ENCODE measurements around the gene KCNJ18.
"Not testable (repeated sequence)": the region's sequence is repeated elsewhere in the genome, so short reads cannot be mapped to it uniquely, and the experiment has no call there.

Gene KCNJ18

DNA sequence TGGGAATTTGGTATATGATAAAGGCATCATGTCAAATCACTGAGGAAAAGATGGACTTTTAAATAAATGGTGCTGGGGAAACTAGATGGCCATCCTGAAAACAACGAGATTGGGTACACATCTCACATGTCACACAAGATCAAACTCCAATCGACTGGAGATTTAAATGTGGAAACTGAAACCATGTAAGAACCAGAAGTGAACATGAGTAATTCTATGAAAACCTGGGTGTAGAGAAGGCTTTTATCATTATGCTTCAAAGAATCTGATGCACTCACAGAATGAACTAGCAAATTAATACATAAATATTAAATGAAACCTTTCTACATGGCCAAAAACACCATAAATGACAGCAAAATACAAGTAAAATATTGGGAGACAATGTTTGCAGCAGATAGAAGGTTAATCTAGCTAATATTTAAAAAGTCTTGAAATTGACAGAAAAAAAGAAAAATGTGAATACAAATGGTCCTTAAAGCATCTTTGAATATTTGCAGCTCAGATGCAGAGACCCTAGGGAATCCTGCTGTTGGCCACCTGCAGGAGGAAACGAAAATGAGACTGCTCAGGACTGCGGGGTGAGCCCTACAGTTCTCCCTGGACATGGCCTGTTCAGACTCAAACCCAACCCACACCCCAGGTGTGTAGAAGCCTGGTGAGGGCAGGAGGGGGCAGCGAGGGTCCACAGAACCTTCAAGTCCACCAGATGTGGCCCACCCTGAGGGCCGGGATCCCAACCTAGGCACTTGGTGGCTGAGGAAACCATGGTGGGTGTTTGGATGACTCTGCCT lies 32.1 kb downstream of the KCNJ18 start:
- not testable (repeated sequence) for DNase-seq (ENCODE audit: low read depth in 2 of 2)

DNA sequence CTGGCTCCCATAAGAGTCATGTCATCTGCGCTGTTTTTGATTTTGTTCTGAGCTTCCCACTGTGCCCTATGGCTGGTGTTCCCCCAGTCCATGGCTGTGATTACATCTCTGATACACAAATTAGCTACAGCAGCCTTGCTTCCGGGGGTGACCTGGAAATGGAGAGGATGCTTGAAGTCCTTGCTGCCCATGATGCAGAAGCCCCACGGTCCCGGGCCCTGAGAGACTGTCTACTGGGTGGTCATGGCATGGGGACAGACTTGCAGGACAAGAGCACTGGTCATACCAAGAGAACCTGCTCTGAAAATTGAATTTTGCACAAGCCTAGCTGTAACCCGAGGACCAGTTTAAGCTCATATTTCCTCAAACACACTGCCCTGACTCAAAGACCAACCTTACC lies 38.8 kb downstream of the KCNJ18 start:
- DNase-seq (ENCODE audit: low read depth in 2 of 2): not testable (repeated sequence)

DNA sequence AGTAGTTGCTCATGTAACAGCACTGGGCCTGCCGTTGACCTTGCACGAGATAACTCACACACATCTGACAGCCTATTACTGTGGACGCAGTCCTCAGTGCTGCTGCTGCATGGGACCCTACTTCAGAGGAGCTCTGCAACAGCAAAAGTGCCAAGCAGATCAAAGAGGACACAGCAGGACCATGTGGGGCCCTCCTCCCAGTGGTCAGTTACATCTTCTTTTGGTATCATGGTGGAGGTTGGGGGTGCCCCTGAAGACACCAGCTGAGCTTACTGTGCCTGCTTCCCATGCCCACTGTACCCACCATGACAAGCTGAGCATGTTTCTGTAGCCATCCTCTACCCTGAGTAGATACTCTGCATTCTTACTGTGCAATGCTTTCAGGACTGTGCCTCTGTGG lies 41.6 kb downstream of the KCNJ18 start:
- not testable (repeated sequence) for DNase-seq (ENCODE audit: low read depth in 2 of 2)

DNA sequence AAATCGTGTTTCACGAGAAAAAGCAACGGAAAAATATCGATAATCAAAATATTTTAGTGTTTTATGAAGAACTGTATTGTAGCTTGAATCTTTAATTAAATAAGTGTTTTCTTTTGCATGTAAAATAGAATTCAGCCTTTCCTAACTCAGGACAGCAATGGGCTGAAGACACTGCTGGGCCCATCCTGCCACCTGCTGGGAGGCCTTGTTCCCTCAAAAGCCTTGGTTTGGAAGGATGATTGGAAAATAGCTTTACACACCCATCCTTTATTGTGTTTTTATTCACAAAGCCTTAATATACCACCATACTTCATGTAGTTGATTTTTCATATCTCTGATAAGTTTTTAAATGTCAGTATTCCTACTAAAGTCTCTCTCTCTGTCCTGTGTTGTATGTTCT lies 43.5 kb downstream of the KCNJ18 start:
- DNase-seq (ENCODE audit: low read depth in 2 of 2): not testable (repeated sequence)

DNA sequence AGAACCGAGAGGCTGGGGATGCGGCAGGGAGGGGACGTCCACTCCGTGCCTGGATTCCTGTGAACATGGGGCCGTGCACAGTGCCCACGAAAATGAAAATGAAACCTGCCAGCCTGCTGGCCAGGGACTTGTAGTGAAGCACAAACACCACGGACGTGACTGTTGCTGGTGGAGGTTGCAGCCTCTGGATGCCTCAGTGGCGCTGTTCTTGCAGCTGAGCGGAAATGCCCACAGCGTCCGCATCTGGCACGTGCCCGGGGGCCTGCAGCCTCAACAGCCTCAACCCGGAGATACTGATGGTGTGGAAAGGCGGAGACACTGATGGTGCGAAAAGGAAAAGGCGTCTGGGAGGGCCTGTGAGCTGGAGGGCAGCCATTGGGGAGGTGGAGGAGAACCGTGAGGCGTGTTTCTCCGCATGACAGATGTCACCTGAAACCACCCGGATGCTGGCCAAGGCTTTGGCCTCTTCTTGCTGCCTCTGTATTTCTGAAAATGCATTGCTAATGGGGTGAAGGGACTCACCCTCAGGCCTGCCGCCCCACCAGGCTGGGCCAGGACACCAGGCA lies 44.8 kb downstream of the KCNJ18 start:
- not testable (repeated sequence) for DNase-seq (ENCODE audit: low read depth in 2 of 2)

DNA sequence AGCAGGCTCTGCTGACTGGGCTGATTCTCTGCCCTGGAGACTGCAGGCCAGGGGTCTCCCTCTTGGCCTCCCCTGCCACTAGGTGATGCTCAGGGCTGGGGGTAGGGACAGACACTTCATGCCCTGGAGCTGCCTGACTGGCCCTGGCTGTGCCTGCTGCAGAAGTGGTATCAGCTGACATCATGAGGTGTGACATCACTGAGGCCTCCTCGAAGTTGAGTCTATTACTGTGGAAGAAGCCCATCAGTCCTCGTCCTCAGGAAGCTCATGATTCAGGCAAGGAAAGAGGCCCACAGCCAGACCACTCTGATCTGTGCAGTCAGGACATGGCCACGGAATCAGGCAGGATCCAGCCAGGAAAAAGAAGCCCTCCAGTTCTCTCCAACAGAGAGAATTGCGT lies 45.9 kb downstream of the KCNJ18 start:
- DNase-seq (ENCODE audit: low read depth in 2 of 2): not testable (repeated sequence)

DNA sequence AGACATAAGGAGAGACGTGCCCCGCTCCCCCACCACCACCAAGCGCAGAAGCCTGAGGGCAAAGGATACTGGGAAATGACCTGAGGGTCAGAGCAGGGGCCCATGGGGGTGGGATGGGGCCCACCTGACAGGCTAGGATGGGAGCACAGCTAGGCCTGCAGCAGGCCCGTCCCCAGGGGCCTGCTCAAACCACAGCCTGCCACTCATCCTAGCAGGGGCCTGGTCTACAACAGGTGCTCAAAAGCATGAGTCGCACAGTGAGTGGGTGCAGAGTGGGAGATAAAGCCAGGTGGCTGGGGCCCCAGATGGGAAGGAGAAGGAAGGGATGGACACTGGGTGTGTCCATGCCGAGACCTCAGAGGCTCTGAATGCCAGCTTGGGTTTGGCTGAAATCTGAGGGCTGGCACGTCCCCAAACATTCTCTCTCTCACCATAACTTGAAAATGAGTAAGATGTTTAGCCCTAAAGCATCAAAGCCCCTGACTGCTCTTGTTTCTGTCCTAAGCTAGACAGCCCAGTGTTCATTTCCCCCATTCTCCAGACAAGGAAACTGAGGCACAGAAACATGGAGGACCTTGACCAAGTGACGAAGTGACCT lies 46.7 kb downstream of the KCNJ18 start:
- not testable (repeated sequence) for DNase-seq (ENCODE audit: low read depth in 2 of 2)

DNA sequence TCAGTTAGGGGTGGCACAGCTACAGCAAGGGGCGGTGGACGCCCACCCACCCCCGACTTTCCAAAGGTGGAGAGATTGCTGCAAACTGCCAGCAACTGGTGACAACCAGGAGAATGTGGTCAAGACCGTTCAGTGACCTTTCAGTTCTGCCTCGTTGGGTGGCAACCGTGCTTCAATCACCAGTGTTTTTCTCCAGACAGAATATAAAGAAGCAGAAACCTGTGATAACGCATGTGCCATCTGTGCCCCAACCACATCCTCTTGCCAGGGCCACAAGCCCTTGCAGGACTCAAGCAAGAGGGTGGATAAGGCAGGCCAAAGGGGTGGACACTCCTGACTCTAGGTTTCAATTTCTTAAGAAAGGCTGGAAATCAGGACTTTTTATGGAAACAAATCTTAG lies 47.2 kb downstream of the KCNJ18 start:
- not testable (repeated sequence) for DNase-seq (ENCODE audit: low read depth in 2 of 2)

DNA sequence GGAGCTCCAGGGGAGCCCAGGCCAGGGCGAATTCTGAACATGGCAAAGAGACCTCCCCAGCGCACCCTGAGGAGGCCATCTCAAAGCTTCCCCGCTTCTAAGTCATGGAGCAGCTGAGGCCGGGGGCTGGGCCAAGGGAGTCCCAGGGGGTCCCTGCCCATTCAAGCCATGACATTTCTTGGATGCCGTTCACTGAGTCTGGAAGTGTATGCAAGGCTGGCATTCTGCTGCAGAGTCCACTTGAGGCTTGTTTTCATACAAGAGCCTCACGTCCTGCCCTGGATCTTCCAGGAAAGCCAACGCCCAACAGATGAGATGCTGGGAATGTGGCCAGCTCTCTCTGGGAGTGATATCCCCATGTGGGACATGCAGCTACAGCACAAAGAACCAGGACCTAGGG lies 48.5 kb downstream of the KCNJ18 start:
- DNase-seq (ENCODE audit: low read depth in 2 of 2): not testable (repeated sequence)

DNA sequence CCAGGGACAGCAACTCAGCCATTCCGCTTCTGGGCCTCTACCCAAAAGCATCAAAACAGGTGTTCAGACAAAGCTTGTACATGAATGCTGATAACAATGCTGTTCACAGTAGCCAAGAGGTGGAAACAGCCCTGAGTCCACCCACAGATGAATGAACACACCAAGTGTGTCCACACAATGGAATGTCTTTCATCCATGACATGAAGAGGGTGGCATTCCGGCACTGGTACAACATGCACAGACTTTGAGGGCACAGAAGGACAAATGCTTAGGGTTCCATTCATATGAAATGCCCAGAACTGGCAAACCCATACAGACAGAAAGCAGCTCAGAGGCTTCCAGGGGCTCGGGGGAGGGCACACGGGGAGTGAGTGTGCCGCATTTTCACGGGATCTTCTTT lies 49.2 kb downstream of the KCNJ18 start:
- not testable (repeated sequence) for DNase-seq (ENCODE audit: low read depth in 2 of 2)

DNA sequence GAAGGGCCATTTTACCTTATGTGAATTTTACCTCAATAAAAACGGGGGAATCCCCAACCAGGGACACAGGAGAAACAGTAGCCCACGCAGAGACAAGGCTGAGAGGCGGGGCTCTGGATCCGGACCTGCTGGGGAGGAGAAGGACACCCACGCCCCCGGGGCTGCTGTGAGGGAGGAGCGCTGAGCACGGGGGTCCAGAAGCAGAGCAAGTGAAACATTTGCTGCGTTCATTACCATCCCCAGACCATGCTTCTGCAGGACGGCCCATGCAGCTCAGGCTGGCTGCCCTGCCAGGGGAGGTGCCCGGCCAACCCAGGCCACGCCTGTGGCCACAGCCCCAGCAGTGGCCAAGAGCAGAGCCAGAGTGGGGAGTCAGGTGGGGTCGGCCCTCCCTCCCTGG lies 50.0 kb downstream of the KCNJ18 start:
- no peak for DNase-seq (ENCODE audit: low read depth in 2 of 2)

DNA sequence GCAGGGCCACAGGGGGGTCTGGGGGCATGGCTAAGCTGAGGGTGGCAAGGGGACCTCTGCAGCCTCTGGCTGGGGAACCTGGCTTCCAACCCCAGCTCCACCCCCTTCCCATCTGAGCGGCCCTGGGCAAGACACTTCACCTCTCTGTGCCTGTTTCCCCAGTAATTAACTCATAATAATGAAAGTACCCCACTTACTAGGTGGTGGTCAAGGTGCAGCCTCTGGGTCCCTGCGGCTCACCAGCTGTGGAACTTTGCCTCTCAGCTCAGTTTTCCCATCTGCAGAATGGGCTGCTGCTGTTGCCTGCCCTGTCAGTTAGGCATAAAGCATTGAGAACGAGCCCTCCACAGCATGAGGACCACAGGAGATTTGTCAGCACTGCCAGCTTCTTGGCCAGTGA lies 51.8 kb downstream of the KCNJ18 start:
- not testable (repeated sequence) for DNase-seq (ENCODE audit: low read depth in 2 of 2)

DNA sequence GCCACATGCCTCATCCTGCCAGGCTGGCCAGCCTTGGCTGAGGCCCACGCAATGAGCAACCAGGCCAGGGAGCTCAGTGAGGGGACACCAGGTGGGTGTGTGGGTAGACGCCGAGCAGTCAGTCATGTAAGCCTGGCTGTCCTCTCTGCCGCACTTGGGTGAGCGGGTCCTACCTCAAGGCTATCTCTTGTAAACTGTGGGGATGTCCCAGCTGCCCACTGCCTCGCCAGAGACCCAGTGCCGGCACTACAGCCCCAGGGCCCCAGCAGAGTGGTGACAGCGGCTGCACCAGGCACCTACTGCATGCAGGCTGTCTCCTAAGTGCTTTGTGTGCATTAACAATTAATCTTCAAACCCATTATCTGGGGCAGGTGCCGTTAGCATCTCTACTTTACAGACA lies 52.3 kb downstream of the KCNJ18 start:
- not testable (repeated sequence) for DNase-seq (ENCODE audit: low read depth in 2 of 2)

DNA sequence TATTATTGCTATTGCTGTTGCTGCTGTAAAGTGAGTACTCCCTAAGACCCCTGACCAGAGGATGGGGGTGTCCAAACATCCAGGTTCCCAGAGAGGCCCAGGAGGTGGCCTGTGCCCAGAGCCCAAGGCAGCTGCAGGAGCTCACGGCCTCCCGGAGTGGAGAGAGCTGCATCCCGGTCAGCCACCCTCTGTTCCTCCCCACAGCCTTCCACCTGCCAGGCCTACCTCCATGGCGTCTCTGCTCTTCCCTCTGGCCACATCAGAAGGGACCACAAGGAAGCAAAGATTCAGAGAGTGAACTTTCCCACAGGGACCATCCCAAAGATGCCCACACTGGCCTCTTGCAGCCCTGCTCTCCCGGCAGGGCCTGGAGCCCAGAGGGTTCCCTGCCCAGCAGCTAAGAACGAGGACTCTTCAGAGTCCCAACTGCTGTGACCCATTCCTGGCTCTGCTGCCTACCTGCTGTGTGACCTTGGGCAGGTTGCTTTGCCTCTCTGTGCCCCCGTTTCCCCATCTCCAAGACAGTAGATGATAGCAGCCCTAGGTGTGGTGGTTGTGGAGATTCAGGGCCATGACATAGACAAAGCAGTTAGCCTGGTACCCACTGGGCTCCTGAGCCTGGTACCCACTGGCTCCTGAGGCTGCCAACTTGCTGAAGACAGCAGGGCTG lies 53.2 kb downstream of the KCNJ18 start:
- not testable (repeated sequence) for DNase-seq (ENCODE audit: low read depth in 2 of 2)

DNA sequence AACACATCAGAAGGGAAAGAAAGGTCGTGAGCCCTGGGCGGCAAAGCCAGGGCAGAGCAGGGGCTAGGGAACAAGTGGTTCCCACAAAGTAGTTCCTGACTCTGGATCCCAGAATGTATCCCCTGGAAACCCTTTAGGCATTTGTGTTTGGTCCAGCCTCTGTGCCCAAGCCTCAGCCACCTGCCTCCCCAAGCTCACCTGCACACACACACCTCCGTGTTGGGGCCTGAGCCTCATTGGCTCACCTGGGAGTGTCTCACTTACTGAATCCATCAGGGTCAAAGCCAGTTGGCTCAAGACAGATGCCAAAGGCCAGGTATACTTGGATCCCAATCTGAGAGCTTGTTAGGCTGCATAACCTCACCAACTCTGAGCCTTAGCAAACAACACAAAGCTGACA lies 54.1 kb downstream of the KCNJ18 start:
- DNase-seq (ENCODE audit: low read depth in 2 of 2): not testable (repeated sequence)

DNA sequence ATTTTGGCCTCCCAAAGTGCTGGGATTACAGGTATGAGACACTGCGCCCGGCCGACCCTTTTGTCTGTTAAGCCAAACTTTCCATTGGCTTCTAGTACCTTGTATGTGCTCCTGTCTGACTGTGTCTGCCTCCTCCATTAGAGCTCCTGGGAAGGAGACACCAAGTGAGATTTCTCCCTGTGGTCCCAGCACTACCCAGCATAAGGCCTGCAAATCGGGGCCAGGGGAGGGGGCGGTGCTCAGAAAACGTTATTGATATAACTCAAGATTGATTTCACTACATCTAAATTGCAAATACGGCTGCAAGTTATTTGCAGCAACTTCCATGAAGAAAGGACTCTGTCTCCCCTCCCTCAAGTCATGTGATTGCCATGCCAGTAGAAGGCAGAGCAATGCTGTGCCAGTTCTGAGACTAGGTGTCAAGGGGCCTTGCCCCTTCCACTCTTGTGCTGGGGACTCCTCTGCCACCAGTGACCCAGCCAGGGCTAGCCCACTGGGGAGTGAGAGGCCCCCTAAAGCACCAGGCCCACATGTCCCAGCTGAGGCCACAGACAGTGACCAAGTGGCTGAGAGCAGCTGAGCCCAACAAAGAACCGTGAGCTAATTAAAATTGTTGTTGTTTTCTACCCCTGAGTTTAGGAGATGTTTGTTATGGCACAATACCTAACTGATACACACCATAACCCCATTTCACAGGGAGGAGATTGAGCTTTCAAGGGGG lies 55.0 kb downstream of the KCNJ18 start:
- not testable (repeated sequence) for DNase-seq (ENCODE audit: low read depth in 2 of 2)

DNA sequence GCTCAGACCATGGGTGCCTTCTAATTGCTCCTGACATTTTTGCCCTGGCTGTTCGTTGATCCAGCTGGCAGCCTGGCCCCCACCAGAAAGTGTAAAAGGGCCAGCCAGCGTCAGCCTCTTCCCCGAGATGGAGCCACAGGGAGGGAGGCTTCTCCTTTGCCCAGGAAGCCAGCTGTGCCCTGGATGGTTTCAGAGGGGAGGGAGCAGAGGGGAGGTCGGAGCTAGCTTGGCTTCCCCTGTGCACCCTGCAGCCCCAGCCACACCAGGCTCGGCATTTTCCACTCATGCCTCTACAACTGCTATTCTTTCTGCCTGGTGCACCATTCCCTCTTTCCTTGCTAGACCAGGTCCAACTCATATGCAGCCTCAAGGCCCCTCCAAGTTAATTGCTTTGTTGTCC lies 56.4 kb downstream of the KCNJ18 start:
- not testable (repeated sequence) for DNase-seq (ENCODE audit: low read depth in 2 of 2)

DNA sequence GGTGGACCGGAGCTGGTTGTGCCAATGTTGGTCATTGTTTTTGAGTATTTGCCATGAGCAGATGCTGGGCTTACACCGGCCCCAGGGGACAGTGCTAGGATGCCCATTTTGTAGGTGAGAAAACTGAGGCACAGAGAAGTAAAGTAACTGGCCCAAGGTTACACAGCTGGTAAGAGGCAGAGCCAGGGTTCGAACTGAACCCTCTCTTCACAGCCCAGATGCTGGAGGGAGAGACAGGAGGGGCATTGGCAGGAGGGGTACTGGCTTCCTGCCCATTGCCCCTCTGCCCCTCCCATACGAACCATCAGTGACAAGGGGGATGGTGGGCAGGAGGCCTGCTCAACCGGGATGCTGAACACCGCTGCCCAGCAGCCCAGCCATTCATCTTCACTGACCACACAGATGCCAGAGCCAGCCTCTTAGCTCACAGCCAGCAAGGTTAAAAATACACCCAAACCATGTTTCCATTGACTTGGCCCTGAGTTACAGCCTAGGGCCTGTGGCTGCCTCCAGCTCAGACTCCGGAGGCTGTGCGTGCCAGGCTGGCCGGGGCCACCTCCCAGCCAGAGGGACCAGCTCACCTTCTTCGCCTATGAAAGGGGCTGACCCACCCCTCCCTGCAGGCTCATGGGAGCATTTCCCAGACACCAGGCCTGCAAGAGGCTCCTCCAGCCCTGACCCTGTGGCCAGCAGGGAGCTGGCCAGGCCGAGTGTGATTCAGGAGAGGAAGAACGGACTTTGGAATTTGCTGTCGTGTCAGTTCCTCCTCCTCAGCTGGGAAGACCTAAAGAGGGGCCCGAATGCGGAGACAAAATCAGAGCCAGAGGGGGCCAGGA lies 57.6 kb downstream of the KCNJ18 start:
- DNase-seq (ENCODE audit: low read depth in 2 of 2): not testable (repeated sequence)

DNA sequence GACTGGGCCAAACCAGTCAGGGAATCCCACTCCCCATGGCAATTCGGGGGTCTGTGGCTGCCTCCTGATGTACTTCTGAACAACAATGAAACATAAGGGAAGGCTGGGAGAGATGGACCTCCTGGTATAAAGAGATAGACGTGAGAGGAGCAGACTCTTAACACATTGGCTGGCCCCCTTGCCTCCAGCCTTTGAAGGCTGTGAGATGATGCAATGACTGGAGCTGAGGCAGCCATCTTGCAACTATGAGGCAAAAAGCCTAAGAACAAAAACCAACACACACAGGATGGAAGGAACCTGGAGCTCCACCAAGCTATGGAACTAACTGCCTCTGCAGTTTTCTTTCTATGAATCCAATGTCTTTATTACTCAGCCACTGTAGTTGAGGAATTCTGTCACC lies 58.8 kb downstream of the KCNJ18 start:
- DNase-seq (ENCODE audit: low read depth in 2 of 2): not testable (repeated sequence)

Data from stimulated activated CD4-positive, alpha-beta T cell treated with anti-CD3 and anti-CD28 coated beads, Interleukin-4, amount 100 ng/mL, for 48 hours (primary cell).